Left cardiac atrium (tissue), 4 donors: Measurements from ENCODE around the gene MASP1. TPM values are rescaled to one million over a fixed set of nuclear protein-coding genes. Genes with fewer than 3 reads are reported as not detected.
"Not testable (repeated sequence)": the region's sequence is repeated elsewhere in the genome, so short reads cannot be mapped to it uniquely, and the experiment has no call there.

Experiments used
- ATAC-seq, 2 donors: fragments of 200-7000 bp; cut with Tn5 transposase; one replicate each; pipeline ENCODE4 v1.9.1; 2020; ENCODE audit warnings: mild to moderate bottlenecking in 2 of 2, moderate library complexity in 2 of 2
- DNase-seq: peaks from one replicate; pipeline ENCODE4 v3.0.0-alpha.2; 2020
- intact Hi-C, 2 donors: fragments of 100-400 bp; cut with DNase I; formaldehyde crosslinking; loops; one replicate each; pipeline versions ENCODE4 v1.14.1 to v1.15.1; 2022 to 2023
- total RNA-seq, 2 donors: library from RNA; stranded (reverse); fragmentation: NEBNext Ultra II Directional; extraction: Animal tissue kit (Norgen Biotek cat#: 25700); gene quantifications; one replicate each; pipeline ENCODE4 v1.2.1, GENCODE V29; 2021
- donor health status: DM: no; HTN: yes; CAD: no.
- donor health status: DM: no; HTN: yes; CAD: no; lungs with severe emphysema.
- donor health status: DM: yes; HTN: yes; CAD: no.
- donor health status: Dilated cardiomyopathy.

Gene MASP1
- total RNA-seq, 2 donors from 2014 or later: 12.8 to 74.7 TPM

DNA sequence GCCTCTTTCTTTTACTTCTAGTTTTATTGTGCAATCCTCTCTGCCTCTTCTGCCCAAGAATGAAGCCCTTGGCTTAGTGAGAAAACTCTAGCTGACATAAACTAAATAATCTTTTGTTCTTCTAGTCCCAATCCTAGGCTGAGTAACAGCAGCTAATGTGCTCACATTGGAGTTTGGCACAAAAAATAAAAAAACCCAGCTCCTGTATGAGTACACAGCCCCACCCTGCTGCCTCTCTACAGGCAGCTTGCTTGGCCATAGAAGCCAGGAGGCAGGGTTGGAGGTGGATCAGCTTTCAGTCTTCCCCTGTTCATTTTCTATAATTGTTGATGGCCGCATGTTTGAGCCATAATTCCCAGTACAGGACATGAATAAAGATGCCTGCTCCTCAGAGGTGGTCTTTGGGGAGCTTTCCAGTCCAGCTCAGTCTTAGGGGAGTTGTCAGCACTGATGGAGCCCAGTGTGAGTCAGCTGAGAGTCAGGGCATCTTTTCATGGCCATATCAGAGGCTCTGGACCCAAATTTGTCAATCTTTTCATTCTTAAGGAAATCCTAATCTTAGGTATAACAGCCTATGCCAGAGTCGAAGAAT is 47.5 kb downstream of the MASP1 start:
- ATAC-seq (peak; percentile 23 to 81), DNase-seq (peak; percentile 56)
- intact Hi-C loops: no loop called here

DNA sequence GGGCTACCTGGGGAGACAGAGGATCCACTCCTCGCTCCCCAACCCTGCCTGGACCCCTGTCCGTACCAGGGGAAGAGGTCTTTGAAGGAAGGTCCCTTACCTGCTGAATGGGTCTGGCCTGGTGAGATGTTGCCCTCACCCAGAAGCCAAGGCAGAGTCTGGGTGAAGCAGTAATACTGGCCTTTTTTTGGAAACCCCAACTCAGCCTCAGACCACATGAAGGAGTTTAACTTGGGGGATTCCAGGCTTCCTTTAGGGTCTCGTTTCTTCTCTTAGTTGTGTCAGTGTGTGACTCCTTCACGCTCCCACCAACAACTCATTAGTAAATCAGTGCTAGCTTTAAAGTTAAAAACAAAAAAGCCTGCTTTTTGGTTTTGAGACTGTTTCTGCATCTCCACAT is 48.6 kb downstream of the MASP1 start:
- DNase-seq (no peak), ATAC-seq (no peak)
- intact Hi-C loops: no loop called here

DNA sequence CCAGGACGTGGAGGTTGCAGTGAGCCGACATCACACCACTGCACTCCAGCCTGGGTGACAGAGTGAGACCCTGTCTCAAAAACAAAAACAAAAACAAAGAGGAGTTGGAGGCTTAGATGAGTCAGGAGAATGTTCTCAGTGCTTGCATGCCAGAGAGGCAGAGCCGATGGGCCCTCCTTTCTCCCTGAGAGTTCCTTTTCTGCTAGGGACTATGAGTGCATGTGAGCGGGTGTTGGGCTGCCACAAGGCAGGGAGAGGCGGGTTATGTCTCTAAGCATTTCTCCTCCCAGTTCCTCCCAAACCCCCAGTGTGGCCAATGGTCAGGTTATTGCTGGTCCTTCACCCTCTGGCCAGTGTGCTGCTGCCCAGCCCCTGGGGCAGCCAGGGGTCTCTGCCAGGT is 49.1 kb downstream of the MASP1 start:
- intact Hi-C loops: no loop called here
- DNase-seq (no peak), ATAC-seq (no peak)

DNA sequence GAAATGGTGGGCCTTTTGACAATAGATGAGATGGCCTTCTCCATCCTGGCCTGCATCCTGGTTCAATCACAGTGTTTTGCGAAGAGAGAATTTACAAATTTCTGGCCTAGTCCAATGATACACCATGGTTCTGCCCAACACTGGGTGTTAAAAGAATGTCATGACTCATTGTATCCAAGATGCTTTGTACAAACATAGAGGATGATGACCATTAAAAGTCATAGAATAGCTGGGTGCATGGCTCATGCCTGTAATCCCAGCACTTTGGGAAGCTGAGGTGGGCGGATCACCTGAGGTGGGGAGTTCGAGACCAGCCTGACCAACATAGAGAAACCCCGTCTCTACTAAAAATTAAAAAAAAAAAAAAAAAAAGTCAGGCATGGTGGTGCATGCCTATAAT is 52.7 kb downstream of the MASP1 start:
- DNase-seq, ATAC-seq, intact Hi-C loops: not testable (repeated sequence)

DNA sequence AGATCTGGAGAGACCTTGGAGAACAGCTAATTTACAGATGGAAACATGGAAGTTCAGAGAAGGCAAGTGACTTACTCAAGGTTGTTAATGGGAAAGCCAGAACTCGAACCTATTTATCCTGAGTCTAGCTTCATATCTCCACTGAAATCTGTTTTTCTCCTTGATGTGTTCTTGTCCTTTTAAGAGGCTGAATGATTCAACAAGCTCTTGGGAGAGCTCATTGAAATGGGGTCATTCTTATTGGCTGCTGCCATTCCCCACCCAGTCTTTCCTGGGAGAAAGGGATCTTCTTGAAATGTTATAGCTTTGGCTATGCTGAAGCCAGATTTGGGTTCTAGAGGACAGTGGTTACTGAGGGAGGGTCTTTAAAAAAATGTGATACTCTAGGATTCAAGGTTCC is 53.3 kb downstream of the MASP1 start:
- no peak for DNase-seq
- ATAC-seq: no peak
- intact Hi-C loops: no loop called here

DNA sequence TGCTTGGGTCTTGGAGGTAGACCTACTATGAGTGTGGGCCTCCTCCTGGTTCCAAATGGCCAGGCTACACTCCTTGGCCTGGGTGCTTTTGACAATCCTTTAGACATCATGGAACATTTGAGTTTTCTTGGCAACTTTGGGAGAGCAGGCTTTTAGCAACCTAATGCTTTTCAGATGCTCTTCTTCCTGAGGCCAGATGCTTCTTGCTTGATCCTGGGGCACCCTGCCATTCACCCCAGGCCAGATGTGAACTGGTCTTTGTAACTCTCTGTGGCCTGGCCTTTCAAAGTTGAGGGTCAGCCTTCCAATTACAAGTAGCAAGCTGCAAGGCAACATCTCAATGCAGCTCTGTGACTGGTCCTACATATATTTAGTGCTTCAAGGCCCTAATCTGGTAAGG is 53.8 kb downstream of the MASP1 start:
- ATAC-seq (no peak), DNase-seq (no peak)
- intact Hi-C loops: no loop called here

DNA sequence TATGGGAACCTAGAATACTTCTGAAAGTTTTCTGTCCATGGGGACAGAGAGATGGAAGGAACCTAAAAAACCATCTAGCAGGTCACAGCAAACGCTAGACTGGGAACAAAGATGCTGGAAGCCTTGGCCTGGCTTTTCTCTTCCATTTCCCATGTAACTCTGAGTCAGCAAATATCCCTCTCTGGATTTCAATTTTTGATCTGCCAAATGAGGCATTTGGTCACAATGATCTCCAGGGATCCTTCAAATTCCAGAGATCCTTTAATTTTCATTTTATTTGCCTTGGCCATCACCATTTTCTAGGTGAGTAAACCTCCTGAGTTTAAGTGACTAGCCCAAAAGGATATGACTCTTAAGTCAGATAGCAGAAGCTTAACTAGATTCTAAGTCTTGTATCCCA is 54.6 kb downstream of the MASP1 start:
- no peak for ATAC-seq
- no peak for DNase-seq
- intact Hi-C loops: no loop called here

DNA sequence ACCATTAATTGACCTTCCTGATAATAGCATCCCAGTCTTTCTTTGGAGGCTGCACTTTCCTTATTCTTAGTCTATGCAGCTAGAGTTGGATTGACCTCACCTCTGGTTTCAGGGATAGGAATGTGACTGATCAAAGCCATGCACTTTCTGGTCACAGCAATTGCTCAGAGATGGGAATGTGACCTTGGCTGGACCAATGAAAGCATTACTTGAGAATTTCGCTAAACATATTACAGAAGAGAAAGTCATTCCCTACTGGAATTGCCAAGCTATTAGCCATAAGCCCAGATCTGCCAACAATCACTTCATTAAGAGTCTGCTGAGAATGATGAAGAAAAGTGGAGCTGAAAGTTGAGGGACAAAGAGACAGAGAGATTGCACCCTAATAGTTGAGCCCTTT is 61.5 kb downstream of the MASP1 start:
- intact Hi-C loops: no loop called here
- DNase-seq: no peak
- no peak for ATAC-seq

DNA sequence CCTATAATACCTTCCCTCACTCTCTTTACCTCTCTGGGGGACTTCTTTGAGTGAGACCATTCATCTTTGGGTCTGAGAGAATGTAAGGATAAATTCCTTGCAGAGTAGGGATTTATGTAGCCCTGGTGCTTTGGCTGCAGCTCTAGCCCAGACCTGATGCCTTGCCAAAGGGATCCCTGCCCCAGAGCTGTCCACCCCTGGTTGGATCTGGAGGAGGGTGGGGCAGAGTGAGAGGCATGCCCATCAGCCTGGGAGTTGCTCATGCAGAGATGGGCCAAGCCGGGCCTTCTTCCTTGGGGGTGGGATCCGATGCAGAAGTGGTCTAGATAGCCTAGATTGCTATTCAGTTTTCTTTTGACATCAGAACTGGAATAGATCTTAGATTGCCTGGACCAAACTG is 62.8 kb downstream of the MASP1 start:
- DNase-seq: no peak
- ATAC-seq: peak in 1 of 2 donors; percentile 46
- intact Hi-C loops: loop anchor here in 1 of 2 donors (10.0 kb wide), 1 partner anchor 446 kb away; the partner anchor contains the start of gene SST

DNA sequence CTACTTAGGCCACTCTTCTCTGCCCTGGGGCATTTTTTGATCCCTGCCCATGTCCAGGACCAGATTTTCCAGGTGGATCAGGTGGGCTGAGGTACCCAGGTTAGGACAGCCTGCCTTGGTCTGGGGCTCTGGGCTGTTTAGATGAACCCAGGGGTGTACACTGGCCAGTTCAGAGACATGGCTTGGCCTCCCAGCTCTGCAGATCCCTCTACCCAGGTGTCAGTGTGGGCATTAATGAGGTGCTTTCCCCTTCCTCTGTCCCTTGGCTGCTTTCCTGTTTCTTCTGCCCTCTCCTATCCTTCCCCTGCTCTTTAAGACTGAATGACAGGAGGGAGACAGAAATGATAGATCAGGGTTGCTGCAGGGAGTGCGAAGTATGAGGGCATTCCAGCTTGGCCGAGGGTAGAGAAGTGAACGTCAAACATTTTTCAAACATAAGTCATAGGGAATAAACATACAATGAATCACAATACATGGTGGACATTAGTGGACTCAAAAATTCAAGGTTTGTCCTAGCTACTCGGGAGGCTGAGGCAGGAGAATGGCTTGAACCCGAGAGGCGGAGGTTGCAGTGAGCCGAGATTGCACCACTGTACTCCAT is 63.8 kb downstream of the MASP1 start:
- no peak for DNase-seq
- intact Hi-C loops: loop anchor here in 1 of 2 donors (10.0 kb wide), 1 partner anchor 447 kb away; the partner anchor contains the start of gene SST
- ATAC-seq: peak in 1 of 2 donors; percentile 71

DNA sequence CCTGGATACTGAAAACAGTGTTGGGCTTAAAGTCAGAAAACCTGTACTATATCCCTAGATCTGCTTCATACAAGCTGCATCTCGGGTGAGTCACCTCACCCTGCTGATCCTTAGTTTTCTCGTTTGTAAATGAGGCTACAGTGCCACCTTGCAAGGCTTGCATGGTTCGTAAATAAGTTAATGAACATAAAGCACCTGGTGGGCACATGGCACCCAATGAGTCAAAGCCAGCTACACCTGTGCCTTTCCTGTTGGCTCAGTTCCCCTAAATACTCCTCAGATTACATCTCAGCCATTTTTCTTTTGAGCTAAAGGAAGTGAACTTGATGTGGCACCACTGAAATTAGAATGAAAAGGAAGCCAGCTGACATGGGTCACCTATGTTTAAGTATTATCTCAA is 67.7 kb downstream of the MASP1 start:
- intact Hi-C loops: loop anchor here in 1 of 2 donors (5.0 to 10.0 kb wide), 3 partner anchors 74 to 451 kb away; partner anchors contain the start of gene SST
- no peak for DNase-seq
- ATAC-seq: no peak

DNA sequence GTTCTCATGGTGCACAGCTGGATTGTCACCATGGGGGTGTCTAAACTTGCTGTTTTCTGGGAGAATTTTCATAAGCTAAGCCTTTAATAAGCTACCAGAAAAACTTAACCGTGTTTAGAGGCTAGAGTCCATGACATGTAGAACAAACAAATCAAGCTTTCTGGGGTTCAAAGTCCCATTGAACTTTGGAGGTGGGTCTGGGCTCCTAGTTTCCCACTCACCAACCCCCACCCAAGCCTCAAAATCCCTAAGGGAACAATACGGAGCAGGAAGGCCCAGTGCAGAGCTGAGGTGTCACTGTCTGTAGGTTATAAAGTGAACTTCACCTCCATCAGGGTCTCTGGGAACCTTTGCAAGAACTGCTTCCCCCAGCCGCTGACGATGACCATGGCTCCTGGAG is 68.7 kb downstream of the MASP1 start:
- intact Hi-C loops: loop anchor here in 1 of 2 donors (5.0 to 10.0 kb wide), 3 partner anchors 74 to 452 kb away; partner anchors contain the start of gene SST
- DNase-seq (no peak), ATAC-seq (no peak)

DNA sequence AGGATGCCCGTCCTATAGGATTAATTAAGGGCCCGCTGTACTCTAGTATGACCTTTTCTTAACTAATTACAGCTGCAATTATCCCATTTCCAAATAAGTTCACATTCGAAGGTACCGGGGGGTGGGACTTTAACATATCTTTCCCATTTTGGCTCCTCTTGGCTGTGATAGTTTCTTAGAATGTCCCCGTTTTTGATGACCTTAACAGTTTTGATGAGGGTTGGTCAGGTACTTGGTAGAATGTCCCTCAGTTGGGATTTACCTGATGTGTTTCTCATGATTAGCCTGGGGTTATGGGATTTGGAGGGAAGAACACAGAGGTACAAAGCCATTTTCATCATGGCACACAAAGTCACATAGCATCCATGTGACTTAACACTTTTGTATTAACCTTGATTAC is 76.1 kb downstream of the MASP1 start:
- intact Hi-C loops: no loop called here
- no peak for DNase-seq
- ATAC-seq: no peak

DNA sequence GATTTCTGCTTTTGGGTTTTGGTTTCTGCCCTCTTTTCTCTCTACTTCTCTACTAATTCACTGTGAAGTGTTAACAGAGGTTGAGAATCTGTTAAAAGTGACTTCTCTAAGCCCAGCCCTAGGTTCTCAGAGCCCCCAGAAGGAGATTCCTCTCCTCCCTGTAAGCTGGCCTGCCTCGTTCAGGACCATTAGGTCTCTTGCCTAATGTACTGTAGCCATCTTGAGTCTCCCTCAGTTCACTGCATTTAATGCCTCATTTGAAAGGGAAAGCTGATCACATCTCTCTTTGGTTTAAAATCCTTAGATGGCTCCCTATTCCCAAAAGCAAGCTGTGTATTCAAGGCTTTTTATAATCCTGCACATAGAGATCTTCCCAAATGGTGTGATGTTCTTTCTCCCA is 77.9 kb downstream of the MASP1 start:
- DNase-seq (no peak), ATAC-seq (no peak)
- intact Hi-C loops: no loop called here

DNA sequence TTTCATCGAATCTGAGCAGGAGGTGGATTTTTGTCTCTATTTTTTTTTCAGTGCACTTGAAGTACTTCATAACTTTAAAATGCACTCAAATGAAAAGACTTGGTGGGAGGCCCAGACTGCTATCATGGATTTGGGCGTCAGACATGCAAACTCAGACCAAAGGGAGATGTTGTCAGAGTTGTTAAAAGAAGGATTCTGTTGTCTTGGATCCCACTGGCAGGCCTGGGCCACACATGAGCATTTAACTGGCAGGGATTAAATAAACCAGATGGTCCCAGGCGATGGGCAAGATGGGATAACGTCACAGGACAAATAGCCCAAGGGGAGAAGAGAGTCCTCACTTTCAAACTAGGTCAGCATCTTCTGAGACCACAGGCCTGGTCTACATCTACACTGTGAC is 78.8 kb downstream of the MASP1 start:
- peak; percentile 34 for DNase-seq
- ATAC-seq: peak; percentile 64 to 70

DNA sequence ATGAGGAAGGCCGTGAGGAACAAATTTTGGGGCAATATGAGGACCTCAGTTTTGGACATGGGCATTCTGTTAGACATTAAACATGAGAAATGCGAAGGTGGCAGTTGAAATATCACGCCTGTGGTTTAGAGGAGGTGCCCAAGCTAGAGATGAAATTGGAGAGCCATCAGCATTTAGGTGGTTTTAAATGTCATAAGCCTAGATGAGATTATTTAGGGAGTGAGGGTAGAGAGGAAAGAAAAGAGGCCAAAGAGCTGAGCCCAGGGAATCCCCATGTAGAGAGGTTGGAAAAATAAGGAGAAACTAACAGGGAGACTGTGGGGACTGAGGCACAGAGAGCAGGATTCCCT is 79.4 kb downstream of the MASP1 start:
- intact Hi-C loops: no loop called here
- DNase-seq (no peak), ATAC-seq (no peak)

More for the DNA sequence above, 78.8 kb downstream of the MASP1 start:
- intact Hi-C loops: no loop called here

DNA sequence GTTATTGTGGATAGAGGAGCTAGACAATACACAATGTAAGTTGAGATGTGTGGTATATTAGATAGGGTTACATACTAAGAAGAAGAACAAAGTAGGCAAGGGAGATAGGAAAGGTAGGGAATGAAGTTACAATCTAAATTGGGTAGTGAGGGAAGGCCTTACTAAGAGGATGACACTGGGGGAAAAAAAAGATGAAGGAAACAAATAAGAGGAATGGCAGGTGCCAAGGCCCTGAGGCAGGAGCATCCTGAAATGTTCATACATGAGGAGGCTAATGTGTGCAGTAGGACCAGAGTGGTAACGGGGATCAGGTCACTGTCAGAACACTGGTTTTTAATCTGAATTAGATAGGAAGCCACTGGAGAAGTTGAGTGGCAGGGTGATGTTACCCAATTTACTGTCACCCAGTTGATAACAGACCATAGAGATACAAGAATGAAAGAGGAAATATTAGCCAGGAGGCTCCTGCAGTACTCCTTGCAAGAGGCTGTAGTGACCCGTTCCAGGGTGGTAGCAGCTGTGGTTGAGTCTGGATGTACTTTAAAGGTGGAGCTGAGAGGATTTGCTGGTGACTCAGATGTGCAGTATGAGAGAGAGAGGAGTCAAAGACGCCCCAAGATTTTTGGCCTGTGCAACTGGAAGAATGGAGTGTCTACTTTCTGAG is 79.9 kb downstream of the MASP1 start:
- no peak for DNase-seq
- ATAC-seq: peak in 1 of 2 donors; percentile 70
- intact Hi-C loops: no loop called here

DNA sequence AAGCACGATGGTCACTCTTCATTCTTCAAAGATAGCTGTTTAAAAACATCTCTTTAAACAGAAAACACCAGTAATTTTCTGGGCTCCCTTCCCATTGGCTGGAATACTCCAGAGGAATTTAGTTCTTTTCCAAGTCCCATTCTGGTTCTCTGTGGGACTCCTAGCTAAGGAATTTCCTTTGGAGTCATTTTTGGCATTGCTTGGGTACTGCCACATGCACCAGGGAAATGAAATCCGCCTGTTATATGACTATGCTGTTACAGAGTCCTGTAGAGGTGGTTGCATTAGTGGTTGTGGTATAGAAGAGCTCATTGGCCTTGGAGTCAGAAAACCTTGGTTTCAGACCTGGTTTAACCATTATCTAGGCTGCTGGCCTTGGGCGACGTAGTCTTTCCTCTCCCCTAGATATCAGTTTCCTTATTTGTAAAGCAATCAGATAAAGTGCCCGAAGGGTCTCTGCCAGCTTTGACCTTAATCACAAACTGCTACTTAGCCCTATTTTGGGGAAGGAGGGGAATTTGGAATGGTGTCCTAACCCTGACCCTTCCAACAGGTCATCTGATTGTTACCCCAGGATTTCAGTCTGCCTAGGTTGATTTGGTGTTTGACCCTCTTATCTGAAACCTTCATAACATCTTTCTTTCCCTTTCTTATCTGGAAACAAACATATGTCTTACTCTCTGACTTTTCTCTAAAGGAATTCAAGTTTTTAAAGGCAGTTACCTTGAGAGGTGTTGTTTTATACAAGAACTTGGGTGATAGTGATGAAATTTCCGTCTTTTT is 80.8 kb downstream of the MASP1 start:
- ATAC-seq (peak; percentile 43 to 75), DNase-seq (no peak)
- intact Hi-C loops: no loop called here

DNA sequence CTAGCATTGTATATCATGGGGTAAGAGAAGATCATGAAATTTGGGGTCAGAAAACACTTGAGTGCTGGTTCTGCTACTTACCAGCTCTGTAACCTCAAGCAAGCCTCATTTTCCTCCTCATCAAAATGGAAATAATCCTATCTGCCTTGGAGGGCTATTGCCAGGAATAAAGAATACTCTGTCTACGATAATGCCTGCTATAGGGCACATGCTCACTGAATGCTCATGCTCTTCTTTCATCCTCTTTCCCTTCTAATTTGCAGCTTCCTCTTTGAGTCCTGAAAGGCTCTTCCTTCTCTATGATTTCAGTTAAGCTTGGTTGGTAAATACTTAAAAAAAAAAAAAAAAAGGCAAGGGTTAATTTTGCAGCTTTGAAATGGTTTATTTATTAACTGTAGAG is 81.4 kb downstream of the MASP1 start:
- intact Hi-C loops: no loop called here
- DNase-seq: no peak
- no peak for ATAC-seq

DNA sequence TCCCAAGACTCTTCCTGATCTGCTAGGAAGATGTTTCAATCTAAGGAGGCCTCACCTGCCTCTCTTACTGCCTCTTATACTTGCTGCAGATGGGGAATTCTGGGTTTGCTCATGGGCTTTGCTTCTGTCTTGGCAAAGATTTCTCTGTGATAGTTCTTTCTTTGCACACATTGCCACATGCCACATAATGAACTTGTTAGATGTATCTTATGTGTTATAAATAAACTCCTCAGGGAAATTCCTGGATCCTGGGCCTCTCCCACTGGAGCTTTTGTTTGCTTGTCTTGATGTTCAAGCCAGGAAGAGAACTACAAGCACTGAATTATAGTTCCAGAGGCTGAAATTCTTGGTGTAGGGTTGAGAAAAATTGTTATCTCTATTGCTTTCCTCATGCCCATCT is 82.0 kb downstream of the MASP1 start:
- DNase-seq (no peak), ATAC-seq (no peak)
- intact Hi-C loops: no loop called here
